HG02884 (cell line): ENCODE measurements around the gene ERRFI1.

Experiments used
- ATAC-seq: cut with Tn5 transposase; IDR thresholded peaks from one replicate; pipeline ENCODE4 v1.9.1; 2021; ENCODE audit warnings: mild to moderate bottlenecking, moderate library complexity; ENCODE audit not compliant: unreplicated experiment

ERRFI1 gene

GRCh38 chr1:8047112-8047511, 21.0 kb upstream of the ERRFI1 start:
- ATAC-seq: no peak

DNA sequence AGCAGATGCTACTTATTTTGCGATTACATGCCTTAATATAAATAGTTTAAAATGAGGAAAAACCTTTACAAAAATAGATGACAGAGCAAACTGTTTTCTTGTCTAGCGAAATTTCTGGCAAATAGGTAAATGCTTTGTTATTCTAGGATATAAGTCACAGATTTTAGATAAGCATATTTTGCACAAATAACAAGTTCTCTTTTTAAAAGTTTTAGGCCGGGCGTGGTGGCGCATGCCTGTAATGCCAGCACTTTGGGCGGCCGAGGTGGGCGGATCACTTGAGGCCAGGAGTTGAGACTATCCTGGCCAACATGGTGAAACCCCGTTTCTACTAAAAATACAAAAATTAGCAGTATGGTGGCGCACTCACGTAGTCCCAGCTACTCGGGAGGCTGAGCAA, 20.3 kb upstream of the ERRFI1 start:
- ATAC-seq: no peak

- ATAC-seq: no peak
Measured at GRCh38 chr1:8043621-8044020, 17.5 kb upstream of the ERRFI1 start.

DNA sequence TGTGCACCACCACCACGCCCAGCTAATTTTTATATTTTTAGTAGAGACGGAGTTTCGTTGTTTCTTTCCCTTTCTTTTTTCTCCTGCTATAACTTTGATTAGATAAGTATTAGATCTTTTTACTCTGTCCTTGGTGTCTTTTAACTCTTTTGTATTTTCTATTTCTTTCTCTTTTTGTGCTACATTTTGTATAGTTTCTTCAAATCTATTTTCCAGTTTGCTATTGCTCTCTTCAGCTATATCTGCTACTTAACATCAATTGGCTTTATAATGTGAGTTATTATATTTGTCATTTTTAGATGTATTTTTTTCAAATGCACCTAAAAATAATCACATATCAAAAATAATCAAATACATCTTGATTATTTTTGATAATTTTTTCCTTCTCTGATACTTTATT, 16.0 kb upstream of the ERRFI1 start:
- no peak for ATAC-seq

- no peak for ATAC-seq
Measured at GRCh38 chr1:8040586-8040985, 14.5 kb upstream of the ERRFI1 start.

DNA sequence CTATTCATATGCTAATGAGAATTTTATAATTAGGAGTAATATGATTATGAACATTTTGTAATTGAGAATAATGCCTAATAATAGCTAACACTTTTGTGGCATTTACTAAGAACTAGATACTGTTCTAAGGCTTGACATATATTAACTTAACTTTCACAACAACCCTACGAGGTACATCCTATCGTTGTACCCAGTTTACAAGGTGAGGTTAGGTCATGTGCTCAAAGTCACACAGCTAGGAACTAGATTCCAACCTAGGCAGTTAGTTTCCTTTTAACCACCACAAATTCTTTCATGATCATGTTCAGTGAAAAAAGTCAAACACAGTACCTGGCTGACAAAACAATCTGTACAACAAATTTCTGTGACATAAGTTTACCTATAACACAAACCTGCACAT, 13.0 kb upstream of the ERRFI1 start:
- ATAC-seq: no peak

DNA sequence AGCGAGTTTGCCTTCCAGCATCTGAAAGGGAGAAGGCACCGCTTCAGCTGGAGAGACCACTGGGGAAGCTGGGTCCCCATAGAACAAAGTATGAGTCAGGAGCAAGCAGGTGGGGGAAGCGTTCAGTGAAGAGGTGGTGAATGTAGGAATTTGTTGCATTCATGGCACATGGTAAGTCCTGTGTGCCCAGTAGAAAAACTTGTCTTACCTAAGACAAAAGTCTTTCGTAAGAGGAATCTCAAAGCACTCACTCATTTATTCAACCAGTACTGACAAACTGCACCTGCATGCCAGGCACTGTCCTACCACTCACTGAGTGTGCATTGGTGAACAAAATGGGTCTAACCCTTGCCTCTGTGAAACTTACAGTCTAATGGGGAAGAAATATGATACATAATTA, 9.2 kb upstream of the ERRFI1 start:
- ATAC-seq: no peak

GRCh38 chr1:8033322-8033721, 7.2 kb upstream of the ERRFI1 start:
- ATAC-seq: no peak

- no peak for ATAC-seq
Measured at GRCh38 chr1:8032366-8032910, 6.3 kb upstream of the ERRFI1 start.

GRCh38 chr1:8031176-8031785, 5.2 kb upstream of the ERRFI1 start:
- ATAC-seq: no peak

DNA sequence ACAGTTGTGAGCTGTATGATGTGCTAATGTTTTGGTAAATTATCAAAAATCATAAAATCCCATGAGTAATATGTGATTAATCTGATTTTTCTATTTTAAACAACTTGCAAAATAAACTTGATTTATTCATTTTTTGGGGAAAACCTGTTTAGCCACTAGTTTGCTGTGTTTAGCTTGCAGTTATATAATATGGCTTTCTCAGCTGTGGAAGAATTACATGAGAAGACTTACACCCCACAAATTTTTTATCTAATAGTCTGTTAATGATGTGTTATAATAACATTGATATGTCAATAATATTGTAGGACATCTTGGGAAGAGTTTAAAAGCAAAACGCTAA, 2.4 kb upstream of the ERRFI1 start:
- ATAC-seq: no peak

DNA sequence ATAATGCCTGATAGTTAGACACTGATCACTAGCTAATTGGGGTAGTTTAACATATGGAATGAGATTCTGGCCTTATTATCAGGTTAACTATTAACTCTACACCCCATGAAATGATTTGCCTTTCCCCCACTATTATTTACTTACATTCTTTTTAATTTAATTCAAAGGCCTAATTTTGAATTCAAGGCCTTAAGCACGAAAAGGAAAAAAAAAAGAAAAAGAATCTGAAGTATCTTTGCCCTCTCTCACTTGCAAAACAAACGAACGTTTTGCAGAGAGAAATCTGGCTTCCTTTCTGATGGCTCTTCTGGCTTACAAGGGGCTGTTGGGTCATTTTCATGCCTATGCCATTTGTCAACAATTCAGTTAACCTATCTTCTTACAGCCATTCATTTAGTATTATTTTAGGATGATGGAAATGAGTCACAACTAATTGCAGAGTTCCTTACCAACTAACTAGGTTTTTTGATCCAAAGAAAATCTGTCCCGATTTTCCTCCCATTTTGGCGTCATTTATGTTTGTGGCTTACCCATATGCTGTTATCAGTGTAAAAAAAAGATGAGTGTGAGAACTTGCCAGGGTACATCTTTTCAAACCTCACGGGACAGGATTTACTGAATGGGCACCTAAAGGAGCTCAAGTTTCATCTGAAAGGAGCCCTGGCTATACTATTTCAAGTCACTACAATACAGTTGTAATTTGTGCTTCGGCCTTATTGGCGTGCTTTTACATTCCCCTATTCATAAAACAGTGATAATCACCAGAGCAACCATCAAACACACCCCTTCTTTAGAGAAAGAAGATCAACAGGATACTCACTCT, 1.9 kb upstream of the ERRFI1 start:
- ATAC-seq: no peak

DNA sequence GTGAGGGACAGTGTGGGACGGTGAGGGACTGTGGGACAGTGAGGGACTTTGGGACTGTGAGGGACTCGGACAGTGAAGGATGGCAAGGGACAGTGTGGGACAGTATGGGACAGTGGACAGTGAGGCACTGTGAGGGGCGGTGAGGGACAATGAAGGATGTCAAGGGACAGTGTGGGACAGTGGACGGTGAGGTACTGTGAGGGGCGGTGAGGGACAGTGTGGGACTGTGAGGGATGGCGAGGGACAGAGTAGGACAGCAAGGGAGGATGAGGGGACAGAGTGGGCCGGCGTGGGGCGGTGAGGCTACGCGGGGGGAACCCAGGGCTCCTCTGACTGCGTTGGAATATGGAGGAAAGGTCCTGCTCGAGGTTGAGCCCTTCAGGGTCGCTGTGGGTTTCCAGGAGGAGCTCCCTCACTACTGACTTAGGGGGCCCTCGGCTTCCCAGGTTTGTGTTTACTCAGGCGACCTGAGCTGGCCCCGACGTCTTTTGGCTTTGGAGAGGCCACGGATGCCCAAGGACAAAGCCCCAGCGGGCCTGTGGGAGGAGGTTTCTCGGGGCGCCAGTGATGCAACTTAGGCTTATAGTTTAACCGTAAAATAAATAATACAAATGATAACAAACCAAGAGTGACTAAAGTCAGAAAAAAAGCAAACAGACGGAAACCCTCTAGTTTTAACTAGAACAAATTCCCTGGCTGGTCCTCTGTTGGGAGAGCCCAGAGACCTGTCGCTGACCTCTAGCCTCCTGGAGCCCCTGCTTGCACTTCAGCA, 1.1 kb upstream of the ERRFI1 start:
- no peak for ATAC-seq

GRCh38 chr1:8025671-8026144, 401 bp downstream of the ERRFI1 start:
- ATAC-seq: peak; percentile 14

DNA sequence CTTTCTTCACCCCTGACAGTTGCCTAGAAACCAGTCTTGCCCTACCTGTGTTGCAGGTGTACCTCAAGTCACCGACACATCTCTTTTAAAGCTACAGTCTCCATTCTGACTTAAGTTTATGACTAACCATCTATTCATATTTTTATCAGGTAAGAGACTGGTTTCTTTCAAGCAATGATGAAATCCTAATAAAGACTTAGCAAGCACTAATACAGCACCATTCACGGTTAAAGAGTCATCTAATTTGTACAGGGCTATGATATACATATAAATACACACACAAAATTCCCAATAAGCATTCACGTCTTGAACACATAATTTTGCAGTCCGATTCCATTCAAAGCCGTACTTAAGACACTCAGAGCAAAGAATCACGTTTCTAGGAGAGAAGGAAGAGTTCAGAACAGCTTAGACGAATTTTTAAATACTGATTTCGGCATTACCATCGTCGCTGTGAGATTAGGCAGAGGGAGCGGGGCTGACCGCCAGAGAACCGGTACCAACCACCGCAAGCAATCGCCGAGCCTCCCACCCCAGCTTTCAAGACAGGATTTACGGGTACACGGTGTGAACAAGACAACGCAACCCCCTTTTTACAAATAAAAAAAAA, 943 bp downstream of the ERRFI1 start:
- ATAC-seq: no peak

- ATAC-seq: no peak
Measured at GRCh38 chr1:8024329-8024728, 1.8 kb downstream of the ERRFI1 start.

- ATAC-seq: no peak
Measured at GRCh38 chr1:8023995-8024313, 2.2 kb downstream of the ERRFI1 start.

DNA sequence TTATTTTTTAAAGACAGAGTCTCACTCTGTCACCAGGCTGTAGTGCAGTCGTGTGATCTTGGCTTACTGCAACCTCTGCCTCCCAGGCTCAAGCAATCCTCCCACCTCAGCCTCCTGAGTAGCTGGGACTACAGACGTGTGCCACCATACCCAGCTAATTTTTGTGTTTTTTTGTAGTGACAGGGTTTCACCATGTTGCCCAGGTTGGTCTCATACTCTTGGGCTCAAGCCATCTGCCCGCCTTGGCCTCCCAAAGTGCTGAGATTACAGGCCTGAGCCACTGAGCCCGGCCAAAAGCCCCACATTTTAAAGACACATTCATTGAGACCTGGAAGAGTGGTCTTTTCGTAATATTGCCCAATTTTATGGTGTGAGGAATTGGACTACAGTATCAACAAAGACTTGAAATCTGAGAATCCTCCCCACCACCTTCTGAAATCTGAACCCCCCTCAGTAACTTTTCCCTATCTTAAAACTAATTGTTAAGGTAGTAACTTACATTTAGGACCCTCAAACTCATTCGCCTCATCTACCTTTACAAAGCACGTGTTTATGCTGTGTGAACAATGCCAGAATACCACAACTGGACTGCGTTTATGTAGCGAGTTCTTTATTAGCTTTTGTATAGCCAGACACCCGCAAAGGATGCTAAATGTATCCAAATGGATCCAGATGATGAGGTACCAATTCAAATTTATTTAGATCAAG, 2.7 kb downstream of the ERRFI1 start:
- ATAC-seq: no peak

DNA sequence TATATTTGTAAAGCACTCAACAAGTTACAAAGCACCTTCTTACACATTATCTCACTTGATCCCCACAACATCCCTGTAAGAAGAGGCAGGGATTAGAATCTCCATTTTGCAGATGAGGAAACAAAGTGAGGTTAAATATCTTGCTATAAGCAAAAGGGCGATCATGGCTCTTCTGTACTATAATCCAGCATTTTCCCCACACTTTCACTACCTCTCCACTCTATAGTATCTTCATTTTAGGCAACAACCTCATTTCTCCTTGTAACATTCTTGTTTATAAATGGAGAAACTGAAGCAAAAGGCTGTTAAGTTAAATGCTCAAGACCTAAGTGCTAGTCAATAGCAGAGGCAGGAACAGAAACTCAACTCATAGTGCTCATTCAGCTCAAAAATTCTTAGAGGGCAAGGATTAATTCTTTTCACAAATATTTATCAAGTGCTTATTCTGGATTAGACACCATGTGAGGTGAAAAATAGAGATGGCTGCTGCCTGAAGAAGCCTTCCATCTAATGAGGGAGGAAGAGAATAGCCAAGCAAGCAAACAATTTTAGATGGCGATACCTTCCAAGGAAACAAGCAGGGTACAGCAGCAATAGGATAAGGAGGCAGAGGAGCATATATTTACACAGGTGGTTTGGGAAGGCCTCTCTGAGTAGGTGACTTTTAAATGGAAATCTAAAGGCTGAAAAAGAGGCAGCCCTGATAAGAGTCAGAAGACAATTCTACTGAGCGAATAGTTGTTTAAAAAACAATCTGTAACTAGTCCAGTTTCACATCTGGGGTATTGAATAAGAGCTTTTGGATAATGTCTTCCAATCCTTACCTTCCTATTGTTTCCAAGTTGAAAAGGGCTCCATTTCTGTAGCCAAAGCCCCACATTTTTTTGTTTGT, 3.5 kb downstream of the ERRFI1 start:
- ATAC-seq: no peak
